ENCODE results near the gene ZNF169.
"Not testable (repeated sequence)": the region's sequence is repeated elsewhere in the genome, so short reads cannot be mapped to it uniquely, and the experiment has no call there.

The ZNF169 gene

DNA sequence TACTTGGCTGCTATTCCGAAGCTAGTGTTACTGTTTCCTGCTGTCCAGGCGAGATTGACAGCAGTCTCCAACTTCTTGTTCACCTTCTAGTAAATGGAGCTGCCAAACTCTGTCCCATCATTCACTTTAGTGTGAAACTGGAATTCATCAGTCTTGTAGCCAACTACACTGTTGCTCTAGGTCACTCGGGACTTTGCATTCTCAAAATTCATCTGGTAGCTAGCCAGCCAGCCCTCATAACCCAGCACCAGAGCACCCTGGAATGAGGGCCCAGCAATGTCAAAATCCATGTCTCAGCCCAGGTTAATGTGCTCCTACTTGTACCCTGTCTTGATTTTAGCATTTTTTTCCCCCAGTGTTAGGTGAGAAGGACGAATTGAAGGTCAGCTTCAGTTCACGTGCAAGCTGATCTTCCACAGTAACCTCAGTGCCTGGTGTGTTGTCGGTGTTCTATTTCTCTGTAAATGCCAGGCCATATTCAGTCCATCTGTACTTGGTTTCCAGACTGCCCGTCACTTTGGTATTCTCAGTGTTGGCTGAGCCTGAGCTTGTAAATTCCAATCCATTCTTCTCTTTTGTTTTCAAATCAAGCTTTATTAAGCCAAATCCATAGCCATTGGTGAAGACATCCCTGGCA is 28.9 kb downstream of the ZNF169 start:
- DNase-seq (ENCODE audit: low spot score): no peak

- DNase-seq (ENCODE audit: low spot score): no peak
These were observed 30.6 kb downstream of the ZNF169 start for GRCh38 chr9:94289691-94290090.

DNA sequence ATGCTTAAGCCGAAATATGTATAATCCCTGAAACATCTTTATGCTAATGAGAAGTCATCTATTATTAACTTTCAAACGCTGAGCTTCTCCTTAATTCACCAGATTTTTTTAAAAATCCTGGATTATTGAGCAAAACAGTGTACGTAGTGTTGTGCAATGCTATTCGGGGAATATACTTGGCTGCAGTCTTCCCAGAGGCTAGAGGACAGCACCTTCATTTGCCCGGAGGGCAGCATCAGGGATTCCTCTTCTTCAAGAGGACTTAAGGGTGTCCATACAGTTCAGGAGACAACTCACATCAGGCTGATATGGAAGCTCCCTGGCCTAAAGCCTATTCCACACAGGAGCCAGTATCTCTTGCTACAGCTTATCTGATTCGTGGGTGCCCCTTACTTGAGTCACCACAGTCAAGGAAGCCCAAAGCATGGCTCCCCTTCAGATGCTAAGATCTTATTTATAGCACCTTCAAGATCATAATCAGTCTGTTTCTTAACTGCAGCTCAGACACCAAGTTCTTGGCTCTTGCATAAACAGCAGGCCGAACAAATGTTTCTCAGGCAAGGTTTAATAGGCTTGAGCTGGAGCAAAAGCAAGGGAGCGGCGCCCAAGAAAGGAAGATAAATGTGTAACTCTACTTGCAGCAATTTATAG is 40.0 kb downstream of the ZNF169 start:
- no peak for DNase-seq (ENCODE audit: low spot score)

GRCh38 chr9:94300470-94301301 is 41.6 kb downstream of the ZNF169 start:
- DNase-seq (ENCODE audit: low spot score): no peak

- no peak for DNase-seq (ENCODE audit: low spot score)
These were observed 42.5 kb downstream of the ZNF169 start for GRCh38 chr9:94301583-94301982.

DNA sequence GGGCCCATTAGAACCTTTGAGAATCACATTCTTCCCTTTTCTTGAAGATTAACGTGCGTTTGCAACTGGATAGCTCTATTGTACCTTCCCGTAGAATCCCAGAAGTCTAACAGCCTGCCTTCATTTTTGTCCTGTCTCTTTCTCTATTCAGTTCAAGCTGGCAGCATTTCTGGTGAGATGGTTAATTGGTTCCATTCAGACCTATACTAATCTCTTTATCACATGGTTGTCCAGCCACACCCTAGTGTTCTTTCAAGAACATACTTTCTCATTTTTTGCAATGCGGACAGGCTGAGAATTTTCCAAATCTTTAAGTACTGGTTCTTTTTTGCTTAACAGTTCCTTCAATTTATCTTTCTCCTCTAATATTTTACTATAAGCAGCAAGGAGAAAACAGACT is 43.3 kb downstream of the ZNF169 start:
- DNase-seq (ENCODE audit: low spot score): no peak

DNA sequence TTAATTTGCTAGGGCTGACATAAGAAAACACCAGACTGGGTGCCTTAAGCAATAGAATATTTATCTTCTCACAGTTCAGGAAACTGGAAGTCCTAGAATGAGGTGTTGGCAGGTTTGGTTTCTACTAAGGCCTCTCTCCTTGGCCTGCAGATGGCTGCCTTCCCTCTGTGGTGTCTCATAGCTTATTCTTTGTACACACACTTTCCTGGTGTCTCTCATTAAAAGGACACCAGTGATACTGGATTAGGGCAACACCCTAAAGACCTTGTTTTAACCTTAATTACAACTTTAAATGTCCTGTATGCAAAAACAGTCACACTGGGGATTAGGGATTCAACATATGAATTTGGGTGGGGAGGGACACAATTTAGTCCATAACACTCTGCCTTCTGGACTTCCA is 44.2 kb downstream of the ZNF169 start:
- DNase-seq (ENCODE audit: low spot score): no peak

- not testable (repeated sequence) for DNase-seq (ENCODE audit: low spot score)
These were observed 56.2 kb downstream of the ZNF169 start for GRCh38 chr9:94315034-94315984.

- not testable (repeated sequence) for DNase-seq (ENCODE audit: low spot score)
These were observed 57.1 kb downstream of the ZNF169 start for GRCh38 chr9:94316236-94316635.

DNA sequence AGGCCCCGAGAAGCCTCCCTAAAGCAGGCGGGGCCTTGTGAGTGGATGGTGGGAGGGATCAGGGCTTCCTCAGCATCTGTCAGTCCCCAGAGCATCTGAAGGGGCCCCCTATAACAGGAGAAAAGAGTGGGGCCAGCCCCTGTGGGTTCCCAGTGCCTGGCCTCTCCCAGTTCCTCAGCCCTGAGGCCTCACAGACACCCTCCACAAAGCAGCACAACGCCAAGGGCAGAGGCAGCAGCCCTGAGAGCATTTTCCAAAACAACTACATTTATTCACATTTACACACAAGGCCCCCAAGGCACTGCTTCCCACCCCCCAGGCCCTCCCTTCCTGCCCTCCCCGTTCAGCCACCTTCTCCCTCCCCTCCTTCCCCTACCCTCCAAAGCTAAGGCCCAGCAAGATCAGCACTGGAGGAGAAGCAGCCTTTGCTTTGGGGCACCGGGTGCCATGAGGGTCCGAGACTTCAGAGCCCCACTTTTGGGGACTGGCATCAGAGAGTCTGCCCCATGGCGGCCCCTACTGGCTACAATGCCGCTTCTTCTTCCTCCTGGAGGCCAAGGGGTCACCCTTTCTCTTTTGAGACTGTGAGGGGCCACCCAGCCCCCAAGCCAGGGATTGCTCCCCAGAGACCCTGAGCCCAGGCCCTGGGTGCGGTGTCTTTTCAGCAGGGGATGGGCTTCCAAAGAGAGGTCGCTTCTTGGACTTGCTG is 59.0 kb downstream of the ZNF169 start:
- DNase-seq (ENCODE audit: low spot score): not testable (repeated sequence)

DNA sequence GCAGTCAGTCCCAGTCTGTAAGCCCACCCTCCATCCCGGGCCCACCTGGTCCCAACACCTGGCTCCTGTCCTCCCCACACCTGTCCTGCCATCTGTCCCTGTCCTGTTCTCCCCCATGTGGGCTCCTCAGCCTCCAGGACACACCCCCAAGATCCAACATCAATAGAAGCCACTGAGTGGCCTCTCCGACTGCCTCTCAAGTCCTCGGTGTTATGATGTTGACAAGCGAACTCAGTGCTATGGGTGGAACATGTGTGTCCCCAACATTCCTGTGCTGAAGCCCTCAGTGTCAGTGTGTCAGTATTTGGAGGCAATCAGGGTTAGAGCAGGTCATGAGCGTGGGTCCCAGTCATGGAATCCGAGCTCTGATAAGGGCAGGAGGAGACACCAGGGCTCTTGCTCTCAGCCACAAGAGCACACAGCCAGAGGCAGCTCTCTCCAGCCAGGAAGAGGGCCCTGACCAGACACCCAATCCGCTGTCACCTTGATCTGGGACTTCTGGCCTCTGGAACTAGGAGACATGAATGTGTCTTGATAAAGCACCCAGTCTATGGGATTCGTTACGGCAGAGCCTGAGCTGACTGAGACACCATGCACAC is 63.3 kb downstream of the ZNF169 start:
- not testable (repeated sequence) for DNase-seq (ENCODE audit: low spot score)

- not testable (repeated sequence) for DNase-seq (ENCODE audit: low spot score)
These were observed 64.2 kb downstream of the ZNF169 start for GRCh38 chr9:94323153-94323798.

DNA sequence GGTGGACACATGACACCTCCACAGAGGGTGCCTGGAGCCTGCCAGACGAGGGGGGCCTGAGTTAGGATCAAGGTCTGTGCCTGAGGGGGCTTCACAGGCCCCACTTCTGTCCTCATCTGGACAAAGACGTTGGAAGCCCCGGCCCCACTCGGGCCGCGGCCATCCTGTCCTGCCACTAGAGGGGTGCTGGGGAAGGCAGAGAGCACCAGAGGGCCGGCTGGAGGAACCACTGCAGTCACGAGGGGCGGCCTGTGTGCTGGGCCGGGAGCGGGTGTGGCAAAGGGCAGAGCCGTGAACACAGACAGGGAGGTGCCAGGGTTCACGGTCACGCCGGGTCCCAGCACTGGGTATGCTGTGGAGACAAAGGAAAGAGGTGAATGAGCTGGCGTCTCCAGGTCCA is 66.5 kb downstream of the ZNF169 start:
- not testable (repeated sequence) for DNase-seq (ENCODE audit: low spot score)

DNA sequence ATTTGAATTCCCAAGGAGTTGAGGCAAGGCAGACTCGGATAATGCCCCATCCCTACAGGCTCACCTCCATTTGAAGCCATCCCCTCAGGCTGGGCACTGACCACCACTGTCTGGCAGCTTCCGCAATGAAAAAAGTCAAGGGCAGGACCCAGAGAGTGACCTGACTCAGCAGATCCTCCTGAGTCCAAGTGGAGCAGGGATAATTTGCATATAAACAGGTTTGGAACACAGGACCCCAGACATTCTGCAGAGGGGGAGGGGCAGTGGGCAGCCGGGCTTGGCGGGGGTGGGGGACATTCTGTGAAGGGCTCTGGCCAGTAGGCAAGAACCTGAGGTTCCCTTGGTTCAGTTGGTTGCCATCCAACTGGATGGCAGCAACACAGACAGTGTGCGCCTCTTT is 69.4 kb downstream of the ZNF169 start, which contains the start of gene NUTM2F:
Gene NUTM2F, minus strand, starts transcription at position 101 of the 400 bp plus-strand sequence. Its CDS starts 21 bp downstream, at position 80.
- not testable (repeated sequence) for DNase-seq (ENCODE audit: low spot score)

GRCh38 chr9:94336445-94336844 is 77.3 kb downstream of the ZNF169 start:
- not testable (repeated sequence) for DNase-seq (ENCODE audit: low spot score)

DNA sequence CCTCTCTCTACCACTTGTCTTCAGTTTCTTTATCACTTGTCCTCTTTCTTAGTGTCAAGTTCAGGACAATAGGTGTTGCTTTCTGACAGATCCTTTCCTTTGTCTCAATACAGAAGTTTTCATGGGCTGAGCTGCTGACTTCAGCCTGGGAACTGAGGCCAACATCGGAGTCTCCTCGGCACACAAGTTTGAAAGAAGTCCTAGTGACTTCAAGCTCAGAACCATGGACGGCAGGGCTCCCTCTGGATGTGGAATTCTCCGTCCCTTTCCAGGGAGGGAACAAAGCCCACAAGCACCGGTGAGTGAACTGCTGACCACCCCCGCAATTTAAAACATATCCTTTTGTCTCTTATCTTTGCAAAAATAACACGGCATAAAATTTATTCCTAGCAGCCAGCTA is 79.6 kb downstream of the ZNF169 start:
- DNase-seq (ENCODE audit: low spot score): not testable (repeated sequence)

DNA sequence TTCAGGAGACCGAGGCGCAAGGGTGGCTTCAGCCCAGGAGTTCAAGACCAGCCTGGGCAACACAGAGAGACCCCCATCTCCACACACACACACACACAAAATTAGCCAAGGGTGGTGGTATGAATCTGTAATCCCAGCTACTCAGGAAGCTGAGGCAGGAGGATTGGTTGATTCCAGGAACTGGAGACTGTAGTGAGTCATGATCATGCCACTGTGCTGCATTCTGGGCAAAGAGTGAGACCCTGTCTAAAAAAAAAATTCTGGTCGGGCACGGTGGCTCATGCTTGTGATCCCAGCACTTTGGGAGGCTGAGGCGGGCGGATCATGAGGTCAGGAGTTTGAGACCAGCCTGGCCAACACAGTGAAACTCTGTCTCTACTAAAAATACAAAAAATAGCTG is 80.6 kb downstream of the ZNF169 start:
- DNase-seq (ENCODE audit: low spot score): not testable (repeated sequence)

GRCh38 chr9:94340750-94341149 is 81.7 kb downstream of the ZNF169 start:
- DNase-seq (ENCODE audit: low spot score): not testable (repeated sequence)

DNA sequence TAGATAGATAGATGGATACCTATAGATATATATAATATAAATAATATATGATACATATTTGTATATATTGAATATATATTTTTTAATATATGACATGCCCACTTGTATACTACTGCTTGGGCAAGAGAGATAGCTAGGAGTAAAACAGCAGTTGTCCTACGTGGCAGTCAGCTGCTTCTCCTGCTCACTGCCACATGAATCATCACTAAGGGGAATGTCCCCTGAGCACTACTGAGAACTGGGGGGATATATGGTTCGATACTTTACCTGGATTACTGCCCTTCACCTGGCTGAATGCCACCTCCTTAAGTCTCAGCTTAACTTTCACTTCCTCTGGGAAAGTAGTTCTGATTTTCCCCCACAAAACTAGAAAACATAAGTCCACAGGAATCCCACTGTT is 82.6 kb downstream of the ZNF169 start:
- not testable (repeated sequence) for DNase-seq (ENCODE audit: low spot score)

DNA sequence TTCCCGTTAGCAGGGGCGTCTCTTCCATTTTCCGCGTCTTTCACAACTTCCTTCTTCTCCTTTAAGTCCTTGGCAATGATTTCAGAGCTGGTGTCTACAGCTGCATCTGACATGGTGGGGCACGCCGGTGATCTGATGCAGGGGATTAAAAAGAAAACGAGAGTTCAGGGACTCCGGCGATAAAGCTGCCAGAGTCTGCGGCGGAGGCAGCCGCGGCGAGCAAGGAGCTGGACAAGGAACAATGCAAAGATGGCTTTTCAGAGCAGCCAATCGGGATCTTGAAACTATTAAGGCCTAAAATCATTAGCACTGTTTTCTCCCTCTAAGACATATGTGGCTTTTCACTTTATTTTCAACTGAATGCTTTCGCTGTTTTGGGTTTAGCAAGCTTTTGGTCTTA is 88.4 kb downstream of the ZNF169 start:
- DNase-seq (ENCODE audit: low spot score): not testable (repeated sequence)

Measured in globus pallidus (tissue), 1 donor.